Stomach (tissue), 9 donors: Measurements from ENCODE around the gene DPYD. TPM values are rescaled to one million over a fixed set of nuclear protein-coding genes. Genes with fewer than 3 reads are reported as not detected.

Source experiments
- DNase-seq, 2 donors: peaks; one replicate each; pipeline versions ENCODE4 v3.0.0 to v3.0.0-alpha.2; 2013 to 2019
- H3K27ac ChIP-seq, 5 donors: fragments of 200-600 bp in 4 of 5; sonication (generic) in 4 of 5; one replicate each; pipeline ENCODE4 v1.5.1; 2013 to 2019; ENCODE audit warnings: mild to moderate bottlenecking in 1 of 5, moderate library complexity in 1 of 5
- H3K27me3 ChIP-seq, 3 donors: fragments of 200-600 bp; sonication (generic); one replicate each; pipeline ENCODE4 v1.5.1; 2017 to 2019; ENCODE audit warnings: mixed run types in 1 of 3
- H3K36me3 ChIP-seq, 4 donors: fragments of 200-600 bp; sonication (generic); 1 replicate in 3 of 4; 2 replicates in 1 of 4; pipeline ENCODE4 v1.5.1; 2016 to 2019
- H3K4me1 ChIP-seq, 4 donors: fragments of 200-600 bp; sonication (generic); one replicate each; pipeline ENCODE4 v1.5.1; 2016 to 2019
- H3K4me3 ChIP-seq, 4 donors: fragments of 200-600 bp; sonication (generic) in 3 of 4; one replicate each; pipeline ENCODE4 v1.5.1; 2016 to 2019; ENCODE audit warnings: mild to moderate bottlenecking in 1 of 4
- H3K9me3 ChIP-seq, 4 donors: fragments of 200-600 bp; sonication (generic); one replicate each; pipeline ENCODE4 v1.5.1; 2016 to 2019
- CTCF ChIP-seq, 7 experiments: fragments of 450-650 bp in 4 of 7; fragments of 200-600 bp in 3 of 7; sonication (generic) in 3 of 7; IDR thresholded peaks; one replicate each; pipeline ENCODE4 v1.5.1; 2016 to 2019; ENCODE audit warnings: antibody characterized with exemption in 7 of 7, control low read depth in 2 of 7, mild to moderate bottlenecking in 1 of 7
- EP300 ChIP-seq: sonication (generic); formaldehyde crosslinking; IDR thresholded peaks from one replicate; pipeline ENCODE4 v1.6.1; 2017; ENCODE audit warnings: antibody characterized with exemption
- POLR2A ChIP-seq, 4 donors: fragments of 450-650 bp; IDR thresholded peaks; one replicate each; pipeline ENCODE4 v1.6.1; 2016; ENCODE audit warnings: antibody characterized with exemption in 4 of 4, control low read depth in 2 of 4, mild to moderate bottlenecking in 1 of 4, moderate library complexity in 1 of 4
- POLR2AphosphoS5 ChIP-seq, 3 donors: sonication (generic); formaldehyde crosslinking; IDR thresholded peaks; one replicate each; pipeline ENCODE4 v1.6.1; 2016; ENCODE audit warnings: antibody characterized with exemption in 3 of 3
- WGBS, 5 donors: extraction: QIAGEN DNeasy Blood & Tissue Kit in 3 of 5; methylation state at CpG; one replicate each; pipeline versions ENCODE4 v1.1.5 to v1.1.7; 2013 to 2018; 5-methylcytosine and 5-hydroxymethylcytosine counted together
- intact Hi-C: fragments of 100-400 bp; cut with DNase I; formaldehyde crosslinking; loops from one replicate; pipeline ENCODE4 v1.15.1; 2023; ENCODE audit warnings: low total_unique reads
- polyA plus RNA-seq, 3 donors: library from polyadenylated mRNA; stranded (reverse); fragments of 200-250 nt; gene quantifications; one replicate each; pipeline ENCODE4 v1.2.3, GENCODE V29; 2013
- total RNA-seq, 5 donors: library from RNA; depleted of rRNA; stranded (reverse); fragments of >200 nt; gene quantifications; one replicate each; pipeline versions ENCODE4 v1.1.0 to v1.2.3, GENCODE V29; 2014 to 2016
- donor health status: healthy with polysubstance abuse.
- donor health status: Bipolar disorder and iron deficiency.
- donor health status: healthy.

DPYD gene
- total and polyA plus RNA-seq, 8 donors = 7.5 to 58.2 (median 18.2) TPM

DNA sequence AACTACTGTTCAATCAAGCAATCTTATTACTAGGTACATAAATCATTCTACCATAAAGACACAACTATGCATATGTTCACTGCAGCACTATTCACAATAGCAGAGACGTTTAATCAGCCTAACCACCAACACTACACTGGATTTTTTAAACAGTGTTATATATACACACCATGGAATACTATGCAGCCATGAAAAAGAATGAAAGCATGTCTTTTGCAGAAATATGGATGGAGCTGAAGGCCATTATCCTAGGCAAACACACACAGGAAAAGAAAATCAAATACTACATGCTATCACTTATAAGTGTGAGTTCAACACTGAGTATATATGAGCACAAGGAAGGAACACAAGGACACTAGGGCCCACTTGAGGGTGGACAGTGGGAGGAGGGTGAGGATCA lies 159.2 kb downstream of the DPYD start:
- TF ChIP-seq POLR2AphosphoS5 (IDR thresholded peaks at IDR 0.05) (no peak), POLR2A (IDR thresholded peaks at IDR 0.05) (no peak)
- Histone ChIP-seq H3K36me3 (no peaks in the 10 kb centered on the region), H3K4me3 (no peak overlapping the region), H3K4me1 (peaks cover 9 to 16% (median 12%) of the 10 kb centered on the region in 4 donors), H3K27me3 (no peaks in the 10 kb centered on the region), H3K9me3 (no peaks in the 10 kb centered on the region), H3K27ac (no peak overlapping the region)
- WGBS, 5 donors = 80 to 91% (median 86%) methylated on average over 1 of the region's 1 CpG
- intact Hi-C loops = no loop called here
- DNase-seq = no peak

- no peak for DNase-seq
- Histone ChIP-seq H3K4me1 (peaks cover 9 to 16% (median 12%) of the 10 kb centered on the region in 4 donors), H3K36me3 (no peaks in the 10 kb centered on the region), H3K27me3 (no peaks in the 10 kb centered on the region), H3K4me3 (no peak overlapping the region), H3K27ac (no peak overlapping the region), H3K9me3 (no peaks in the 10 kb centered on the region)
- intact Hi-C loops = no loop called here
- WGBS, 5 donors = 44 to 61% (median 52%) methylated on average over 2 of the region's 2 CpGs
- no peak for TF ChIP-seq CTCF (IDR thresholded peaks at IDR 0.05)
- TF ChIP-seq POLR2A (IDR thresholded peaks at IDR 0.05) = no peak
- no peak for TF ChIP-seq EP300
- TF ChIP-seq POLR2AphosphoS5 (IDR thresholded peaks at IDR 0.05) = no peak
These were observed 161.8 kb downstream of the DPYD start for GRCh38 chr1:97759078-97759477.

DNA sequence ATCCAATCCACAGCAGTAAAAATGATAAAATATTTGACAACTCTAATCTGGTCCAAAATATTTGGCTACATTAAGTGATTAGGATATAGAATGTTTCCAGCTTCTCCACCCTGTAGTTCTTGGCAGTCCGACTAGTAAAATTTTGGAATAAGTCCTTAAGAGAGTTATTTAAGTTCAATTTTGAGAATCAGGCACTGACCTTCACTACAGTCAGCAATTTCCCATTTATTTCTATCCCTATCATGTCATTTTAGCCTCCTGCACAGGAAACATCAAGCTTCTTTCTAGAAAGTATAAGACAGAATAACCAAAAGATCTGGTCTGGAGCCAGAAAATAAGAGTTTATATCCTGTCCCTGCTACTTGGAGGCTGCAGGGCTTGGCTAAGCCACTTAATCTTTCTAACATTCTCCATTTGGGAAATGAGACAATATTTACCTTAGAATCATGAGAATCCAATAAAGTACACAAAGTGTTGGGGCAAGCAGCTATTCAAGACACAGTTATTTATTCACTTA lies 162.2 kb downstream of the DPYD start:
- TF ChIP-seq CTCF (IDR thresholded peaks at IDR 0.05) = no peak
- intact Hi-C loops = no loop called here
- peak in 1 of 2 donors; percentile 45 for DNase-seq
- Histone ChIP-seq H3K9me3 (no peaks in the 10 kb centered on the region), H3K4me1 (peaks cover 9 to 16% (median 12%) of the 10 kb centered on the region in 4 donors), H3K36me3 (no peaks in the 10 kb centered on the region), H3K27ac (no peak overlapping the region), H3K4me3 (no peak overlapping the region), H3K27me3 (no peaks in the 10 kb centered on the region)
- WGBS, 5 donors = 16 to 29% (median 22%) methylated on average over 1 of the region's 1 CpG

GRCh38 chr1:97745912-97746311 lies 174.9 kb downstream of the DPYD start:
- intact Hi-C loops = no loop called here
- Histone ChIP-seq H3K27ac (no peak overlapping the region), H3K4me1 (no peaks in the 10 kb centered on the region), H3K36me3 (no peaks in the 10 kb centered on the region), H3K9me3 (no peaks in the 10 kb centered on the region), H3K4me3 (no peak overlapping the region), H3K27me3 (no peaks in the 10 kb centered on the region)
- TF ChIP-seq POLR2A (IDR thresholded peaks at IDR 0.05) = no peak
- TF ChIP-seq CTCF (IDR thresholded peaks at IDR 0.05) = no peak
- no peak for TF ChIP-seq POLR2AphosphoS5 (IDR thresholded peaks at IDR 0.05)
- TF ChIP-seq EP300 = no peak
- no peak for DNase-seq

- Histone ChIP-seq H3K9me3 (no peaks in the 10 kb centered on the region), H3K36me3 (no peaks in the 10 kb centered on the region), H3K4me3 (no peak overlapping the region), H3K27me3 (no peaks in the 10 kb centered on the region), H3K4me1 (no peaks in the 10 kb centered on the region), H3K27ac (no peak overlapping the region)
- DNase-seq = no peak
- intact Hi-C loops = no loop called here
- no peak for TF ChIP-seq CTCF (IDR thresholded peaks at IDR 0.05)
- no peak for TF ChIP-seq POLR2A (IDR thresholded peaks at IDR 0.05)
- no peak for TF ChIP-seq POLR2AphosphoS5 (IDR thresholded peaks at IDR 0.05)
- TF ChIP-seq EP300 = no peak
These were observed 175.9 kb downstream of the DPYD start for GRCh38 chr1:97744977-97745376.
